Measurements from ENCODE around the gene OR10G2.

GRCh38 chr14:21656980-21657379, 22.2 kb upstream of the OR10G2 start:
- TF ChIP-seq, protein P1, sequence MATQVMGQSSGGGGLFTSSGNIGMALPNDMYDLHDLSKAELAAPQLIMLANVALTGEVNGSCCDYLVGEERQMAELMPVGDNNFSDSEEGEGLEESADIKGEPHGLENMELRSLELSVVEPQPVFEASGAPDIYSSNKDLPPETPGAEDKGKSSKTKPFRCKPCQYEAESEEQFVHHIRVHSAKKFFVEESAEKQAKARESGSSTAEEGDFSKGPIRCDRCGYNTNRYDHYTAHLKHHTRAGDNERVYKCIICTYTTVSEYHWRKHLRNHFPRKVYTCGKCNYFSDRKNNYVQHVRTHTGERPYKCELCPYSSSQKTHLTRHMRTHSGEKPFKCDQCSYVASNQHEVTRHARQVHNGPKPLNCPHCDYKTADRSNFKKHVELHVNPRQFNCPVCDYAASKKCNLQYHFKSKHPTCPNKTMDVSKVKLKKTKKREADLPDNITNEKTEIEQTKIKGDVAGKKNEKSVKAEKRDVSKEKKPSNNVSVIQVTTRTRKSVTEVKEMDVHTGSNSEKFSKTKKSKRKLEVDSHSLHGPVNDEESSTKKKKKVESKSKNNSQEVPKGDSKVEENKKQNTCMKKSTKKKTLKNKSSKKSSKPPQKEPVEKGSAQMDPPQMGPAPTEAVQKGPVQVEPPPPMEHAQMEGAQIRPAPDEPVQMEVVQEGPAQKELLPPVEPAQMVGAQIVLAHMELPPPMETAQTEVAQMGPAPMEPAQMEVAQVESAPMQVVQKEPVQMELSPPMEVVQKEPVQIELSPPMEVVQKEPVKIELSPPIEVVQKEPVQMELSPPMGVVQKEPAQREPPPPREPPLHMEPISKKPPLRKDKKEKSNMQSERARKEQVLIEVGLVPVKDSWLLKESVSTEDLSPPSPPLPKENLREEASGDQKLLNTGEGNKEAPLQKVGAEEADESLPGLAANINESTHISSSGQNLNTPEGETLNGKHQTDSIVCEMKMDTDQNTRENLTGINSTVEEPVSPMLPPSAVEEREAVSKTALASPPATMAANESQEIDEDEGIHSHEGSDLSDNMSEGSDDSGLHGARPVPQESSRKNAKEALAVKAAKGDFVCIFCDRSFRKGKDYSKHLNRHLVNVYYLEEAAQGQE (IDR thresholded peaks at IDR 0.05; ENCODE audit: low read depth): no peak
- TF ChIP-seq EZH2 (IDR thresholded peaks at IDR 0.05) (no peak), TCF7L2 (IDR thresholded peaks at IDR 0.05; ENCODE audit: borderline replicate concordance, extremely low read depth, insufficient read depth, insufficient read length) (no peak), POLR2A (IDR thresholded peaks at IDR 0.05; ENCODE audit: borderline replicate concordance, extremely low read depth, insufficient read depth, insufficient read length) (no peak), POLR2AphosphoS5 (IDR thresholded peaks at IDR 0.05; ENCODE audit: low read depth, low read length) (no peak)
- TF ChIP-seq, protein P2, sequence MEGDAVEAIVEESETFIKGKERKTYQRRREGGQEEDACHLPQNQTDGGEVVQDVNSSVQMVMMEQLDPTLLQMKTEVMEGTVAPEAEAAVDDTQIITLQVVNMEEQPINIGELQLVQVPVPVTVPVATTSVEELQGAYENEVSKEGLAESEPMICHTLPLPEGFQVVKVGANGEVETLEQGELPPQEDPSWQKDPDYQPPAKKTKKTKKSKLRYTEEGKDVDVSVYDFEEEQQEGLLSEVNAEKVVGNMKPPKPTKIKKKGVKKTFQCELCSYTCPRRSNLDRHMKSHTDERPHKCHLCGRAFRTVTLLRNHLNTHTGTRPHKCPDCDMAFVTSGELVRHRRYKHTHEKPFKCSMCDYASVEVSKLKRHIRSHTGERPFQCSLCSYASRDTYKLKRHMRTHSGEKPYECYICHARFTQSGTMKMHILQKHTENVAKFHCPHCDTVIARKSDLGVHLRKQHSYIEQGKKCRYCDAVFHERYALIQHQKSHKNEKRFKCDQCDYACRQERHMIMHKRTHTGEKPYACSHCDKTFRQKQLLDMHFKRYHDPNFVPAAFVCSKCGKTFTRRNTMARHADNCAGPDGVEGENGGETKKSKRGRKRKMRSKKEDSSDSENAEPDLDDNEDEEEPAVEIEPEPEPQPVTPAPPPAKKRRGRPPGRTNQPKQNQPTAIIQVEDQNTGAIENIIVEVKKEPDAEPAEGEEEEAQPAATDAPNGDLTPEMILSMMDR (IDR thresholded peaks at IDR 0.05 in 2 of 3, conservative IDR thresholded peaks at IDR 0.05 in 1 of 3; ENCODE audit: borderline replicate concordance in 1 of 3, insufficient read depth in 1 of 3, low read depth in 2 of 3, low read length in 2 of 3): no peak
